ENCODE results near the gene MTR.

- TF ChIP-seq CTCF (IDR thresholded peaks at IDR 0.05) (no peak), POLR2A (IDR thresholded peaks at IDR 0.05) (no peak)
These were observed 121.2 kb downstream of the MTR start for GRCh38 chr1:236916131-236916800.

All from Peyer's patch (tissue), 4 donors.